Stomach (tissue), 4 donors: Measurements from ENCODE around the gene KCNQ1.

Experiments used
- EP300 ChIP-seq: sonication (generic); formaldehyde crosslinking; IDR thresholded peaks from one replicate; pipeline ENCODE4 v1.6.1; 2017; ENCODE audit warnings: antibody characterized with exemption
- POLR2AphosphoS5 ChIP-seq, 3 donors: sonication (generic); formaldehyde crosslinking; IDR thresholded peaks; one replicate each; pipeline ENCODE4 v1.6.1; 2016; ENCODE audit warnings: antibody characterized with exemption in 3 of 3

- TF ChIP-seq POLR2AphosphoS5 (IDR thresholded peaks at IDR 0.05) (no peak), EP300 (no peak)
These were observed 205.6 kb downstream of the KCNQ1 start for GRCh38 chr11:2650343-2650867.
